Measurements from ENCODE around the gene SIM2.

The SIM2 gene

GRCh38 chr21:36733857-36734256 is 34.9 kb downstream of the SIM2 start:
- H3K27ac ChIP-seq (ENCODE audit: low read depth, low read length), result no peak overlapping the region
- H3K36me3 ChIP-seq (ENCODE audit: insufficient read depth, low read length), result no peaks in the 10 kb centered on the region
- no peak overlapping the region for H3K4me3 ChIP-seq (ENCODE audit: low read length)
- H3K9ac ChIP-seq (ENCODE audit: low read depth, low read length), result no peak overlapping the region
- no peaks in the 10 kb centered on the region for H3K9me3 ChIP-seq (ENCODE audit: insufficient read depth, low read depth, low read length)
- 89% methylated on average over 6 of the region's 6 CpGs for WGBS
- no peaks in the 10 kb centered on the region for H3K27me3 ChIP-seq (ENCODE audit: insufficient read depth, low read length)
- no peaks in the 10 kb centered on the region for H3K4me1 ChIP-seq (ENCODE audit: insufficient read depth, low read length)

GRCh38 chr21:36734367-36735200 is 35.7 kb downstream of the SIM2 start:
- 93% methylated on average over 9 of the region's 9 CpGs for WGBS

GRCh38 chr21:36735201-36735515 is 36.2 kb downstream of the SIM2 start:
- no peaks in the 10 kb centered on the region for H3K27me3 ChIP-seq (ENCODE audit: insufficient read depth, low read length)
- no peaks in the 10 kb centered on the region for H3K9me3 ChIP-seq (ENCODE audit: insufficient read depth, low read depth, low read length)
- H3K27ac ChIP-seq (ENCODE audit: low read depth, low read length), result no peak overlapping the region
- H3K36me3 ChIP-seq (ENCODE audit: insufficient read depth, low read length), result no peaks in the 10 kb centered on the region
- H3K4me3 ChIP-seq (ENCODE audit: low read length), result no peak overlapping the region
- H3K4me1 ChIP-seq (ENCODE audit: insufficient read depth, low read length), result no peaks in the 10 kb centered on the region
- no peak overlapping the region for H3K9ac ChIP-seq (ENCODE audit: low read depth, low read length)
- 68% methylated on average over 4 of the region's 4 CpGs for WGBS

More at GRCh38 chr21:36734367-36735200, 35.7 kb downstream of the SIM2 start:
- H3K9me3 ChIP-seq (ENCODE audit: insufficient read depth, low read depth, low read length), result no peaks in the 10 kb centered on the region
- no peak overlapping the region for H3K27ac ChIP-seq (ENCODE audit: low read depth, low read length)
- H3K9ac ChIP-seq (ENCODE audit: low read depth, low read length), result no peak overlapping the region
- H3K4me1 ChIP-seq (ENCODE audit: insufficient read depth, low read length), result no peaks in the 10 kb centered on the region
- H3K36me3 ChIP-seq (ENCODE audit: insufficient read depth, low read length), result no peaks in the 10 kb centered on the region
- H3K4me3 ChIP-seq (ENCODE audit: low read length), result no peak overlapping the region
- no peaks in the 10 kb centered on the region for H3K27me3 ChIP-seq (ENCODE audit: insufficient read depth, low read length)

GRCh38 chr21:36735724-36736320 is 36.9 kb downstream of the SIM2 start:
- H3K36me3 ChIP-seq (ENCODE audit: insufficient read depth, low read length), result no peaks in the 10 kb centered on the region
- H3K9ac ChIP-seq (ENCODE audit: low read depth, low read length), result no peak overlapping the region
- 90% methylated on average over 15 of the region's 15 CpGs for WGBS
- no peaks in the 10 kb centered on the region for H3K27me3 ChIP-seq (ENCODE audit: insufficient read depth, low read length)
- no peaks in the 10 kb centered on the region for H3K4me1 ChIP-seq (ENCODE audit: insufficient read depth, low read length)
- no peaks in the 10 kb centered on the region for H3K9me3 ChIP-seq (ENCODE audit: insufficient read depth, low read depth, low read length)
- no peak overlapping the region for H3K27ac ChIP-seq (ENCODE audit: low read depth, low read length)
- no peak overlapping the region for H3K4me3 ChIP-seq (ENCODE audit: low read length)

GRCh38 chr21:36738489-36739126 is 39.7 kb downstream of the SIM2 start:
- WGBS, result 82% methylated on average over 10 of the region's 12 CpGs
- Histone ChIP-seq H3K27ac (ENCODE audit: low read depth, low read length) (no peak overlapping the region), H3K36me3 (ENCODE audit: insufficient read depth, low read length) (no peaks in the 10 kb centered on the region), H3K27me3 (ENCODE audit: insufficient read depth, low read length) (no peaks in the 10 kb centered on the region), H3K9ac (ENCODE audit: low read depth, low read length) (no peak overlapping the region), H3K4me1 (ENCODE audit: insufficient read depth, low read length) (no peaks in the 10 kb centered on the region), H3K9me3 (ENCODE audit: insufficient read depth, low read depth, low read length) (no peaks in the 10 kb centered on the region), H3K4me3 (ENCODE audit: low read length) (no peak overlapping the region)

- no peak overlapping the region for H3K4me3 ChIP-seq (ENCODE audit: low read length)
- H3K9me3 ChIP-seq (ENCODE audit: insufficient read depth, low read depth, low read length), result no peaks in the 10 kb centered on the region
- H3K4me1 ChIP-seq (ENCODE audit: insufficient read depth, low read length), result no peaks in the 10 kb centered on the region
- H3K9ac ChIP-seq (ENCODE audit: low read depth, low read length), result no peak overlapping the region
- no peak overlapping the region for H3K27ac ChIP-seq (ENCODE audit: low read depth, low read length)
- peaks cover 8% of the 10 kb centered on the region for H3K27me3 ChIP-seq (ENCODE audit: insufficient read depth, low read length)
- WGBS, result 94% methylated on average over 21 of the region's 21 CpGs
- H3K36me3 ChIP-seq (ENCODE audit: insufficient read depth, low read length), result no peaks in the 10 kb centered on the region
These were observed 42.6 kb downstream of the SIM2 start for GRCh38 chr21:36741506-36741905.

- Histone ChIP-seq H3K4me3 (ENCODE audit: low read length) (no peak overlapping the region), H3K4me1 (ENCODE audit: insufficient read depth, low read length) (peaks cover 7% of the 10 kb centered on the region; the same call in 1 of the 2 replicates), H3K9ac (ENCODE audit: low read depth, low read length) (no peak overlapping the region), H3K36me3 (ENCODE audit: insufficient read depth, low read length) (no peaks in the 10 kb centered on the region), H3K27me3 (ENCODE audit: insufficient read depth, low read length) (peaks cover 18% of the 10 kb centered on the region), H3K27ac (ENCODE audit: low read depth, low read length) (no peak overlapping the region), H3K9me3 (ENCODE audit: insufficient read depth, low read depth, low read length) (no peaks in the 10 kb centered on the region)
- WGBS, result 92% methylated on average over 7 of the region's 7 CpGs
These were observed 44.1 kb downstream of the SIM2 start for GRCh38 chr21:36743008-36743407.

GRCh38 chr21:36743446-36743845 is 44.5 kb downstream of the SIM2 start:
- Histone ChIP-seq H3K27me3 (ENCODE audit: insufficient read depth, low read length) (peaks cover 23% of the 10 kb centered on the region), H3K4me1 (ENCODE audit: insufficient read depth, low read length) (peaks cover 10% of the 10 kb centered on the region; the same call in 1 of the 2 replicates), H3K27ac (ENCODE audit: low read depth, low read length) (no peak overlapping the region), H3K36me3 (ENCODE audit: insufficient read depth, low read length) (no peaks in the 10 kb centered on the region), H3K4me3 (ENCODE audit: low read length) (no peak overlapping the region), H3K9ac (ENCODE audit: low read depth, low read length) (no peak overlapping the region), H3K9me3 (ENCODE audit: insufficient read depth, low read depth, low read length) (no peaks in the 10 kb centered on the region)
- 93% methylated on average over 9 of the region's 9 CpGs for WGBS

- Histone ChIP-seq H3K9me3 (ENCODE audit: insufficient read depth, low read depth, low read length) (no peaks in the 10 kb centered on the region), H3K27me3 (ENCODE audit: insufficient read depth, low read length) (peaks cover 30% of the 10 kb centered on the region), H3K4me1 (ENCODE audit: insufficient read depth, low read length) (peaks cover 17% of the 10 kb centered on the region), H3K9ac (ENCODE audit: low read depth, low read length) (no peak overlapping the region), H3K27ac (ENCODE audit: low read depth, low read length) (no peak overlapping the region), H3K4me3 (ENCODE audit: low read length) (no peak overlapping the region), H3K36me3 (ENCODE audit: insufficient read depth, low read length) (no peaks in the 10 kb centered on the region)
- WGBS, result 84% methylated on average over 1 of the region's 3 CpGs
These were observed 45.3 kb downstream of the SIM2 start for GRCh38 chr21:36744190-36744559.

GRCh38 chr21:36744560-36745231 is 45.8 kb downstream of the SIM2 start:
- H3K36me3 ChIP-seq (ENCODE audit: insufficient read depth, low read length), result no peaks in the 10 kb centered on the region
- H3K27me3 ChIP-seq (ENCODE audit: insufficient read depth, low read length), result peaks cover 33% of the 10 kb centered on the region
- H3K4me1 ChIP-seq (ENCODE audit: insufficient read depth, low read length), result peaks cover 22% of the 10 kb centered on the region
- no peak overlapping the region for H3K9ac ChIP-seq (ENCODE audit: low read depth, low read length)
- H3K9me3 ChIP-seq (ENCODE audit: insufficient read depth, low read depth, low read length), result no peaks in the 10 kb centered on the region
- H3K4me3 ChIP-seq (ENCODE audit: low read length), result no peak overlapping the region
- H3K27ac ChIP-seq (ENCODE audit: low read depth, low read length), result no peak overlapping the region
- 90% methylated on average over 30 of the region's 30 CpGs for WGBS

- H3K9ac ChIP-seq (ENCODE audit: low read depth, low read length), result no peak overlapping the region
- 93% methylated on average over 5 of the region's 5 CpGs for WGBS
- no peak overlapping the region for H3K27ac ChIP-seq (ENCODE audit: low read depth, low read length)
- H3K27me3 ChIP-seq (ENCODE audit: insufficient read depth, low read length), result peaks cover 33% of the 10 kb centered on the region
- H3K9me3 ChIP-seq (ENCODE audit: insufficient read depth, low read depth, low read length), result no peaks in the 10 kb centered on the region
- peaks cover 28% of the 10 kb centered on the region for H3K4me1 ChIP-seq (ENCODE audit: insufficient read depth, low read length)
- no peak overlapping the region for H3K4me3 ChIP-seq (ENCODE audit: low read length)
- no peaks in the 10 kb centered on the region for H3K36me3 ChIP-seq (ENCODE audit: insufficient read depth, low read length)
These were observed 46.5 kb downstream of the SIM2 start for GRCh38 chr21:36745459-36745858.
